ENCODE results near the gene PRKCB.

- TF ChIP-seq POLR2A (IDR thresholded peaks at IDR 0.05; ENCODE audit: low read length) (no peak), GATA1 (IDR thresholded peaks at IDR 0.05; ENCODE audit: low read depth, low read length) (no peak)
Observed at GRCh38 chr16:23941963-23942564, 106.3 kb downstream of the PRKCB start.
